ENCODE data around the gene NFKBIL1. TPM values are rescaled to one million over a fixed set of nuclear protein-coding genes. Genes with fewer than 3 reads are reported as not detected.

The NFKBIL1 gene
- total RNA-seq, 1 experiment from 2014 or later = 33.5 TPM

- no peak for TF ChIP-seq CTCF (IDR thresholded peaks at IDR 0.05; ENCODE audit: unreplicated experiment)
- no peaks in the 10 kb centered on the region for H3K9me3 Mint-ChIP-seq (ENCODE audit: low read depth, unreplicated experiment)
- intact Hi-C loops (cut with micrococcal nuclease; ENCODE audit: unreplicated experiment) = no loop called here
- peaks cover 13% of the 10 kb centered on the region for H3K36me3 Mint-ChIP-seq (ENCODE audit: insufficient read depth, unreplicated experiment)
- BruUV-seq (replicated peaks) = no TSS peak
- peak within 1 kb of the TSS; percentile 91 for H3K4me3 Mint-ChIP-seq (ENCODE audit: low read depth, unreplicated experiment)
- CTCF ChIA-PET = interaction anchor here (0.9 to 4.3 kb wide), 5 partner anchors 9 to 35 kb away, joined by 3 to 29 read pairs (median 6); partner anchors contain the start of gene NFKBIL1
- H3K27me3 Mint-ChIP-seq (ENCODE audit: unreplicated experiment) = peaks cover 29% of the 10 kb centered on the region
- DNase-seq = no peak
- peaks cover 26% of the 10 kb centered on the region for H3K4me1 Mint-ChIP-seq (ENCODE audit: low read depth, unreplicated experiment)
- H3K27ac Mint-ChIP-seq (ENCODE audit: unreplicated experiment) = peak within 1 kb of the TSS; percentile 43
These were observed 34.8 kb downstream of the NFKBIL1 start, which contains the start of gene LTB for GRCh38 chr6:31582230-31582643. TSS of gene LTB (minus strand) at chr6:31582424. CDS start at chr6:31582417, 7 bp downstream.

GRCh38 chr6:31585491-31585890, 38.1 kb downstream of the NFKBIL1 start:
- TF ChIP-seq CTCF (IDR thresholded peaks at IDR 0.05; ENCODE audit: unreplicated experiment) = peak; percentile 77
- Mint-ChIP-seq H3K27me3 (ENCODE audit: unreplicated experiment) (peaks cover 53% of the 10 kb centered on the region), H3K36me3 (ENCODE audit: insufficient read depth, unreplicated experiment) (peaks cover 13% of the 10 kb centered on the region), H3K4me1 (ENCODE audit: low read depth, unreplicated experiment) (peaks cover 23% of the 10 kb centered on the region), H3K27ac (ENCODE audit: unreplicated experiment) (no peak overlapping the region), H3K4me3 (ENCODE audit: low read depth, unreplicated experiment) (no peak overlapping the region), H3K9me3 (ENCODE audit: low read depth, unreplicated experiment) (no peaks in the 10 kb centered on the region)
- intact Hi-C loops (cut with micrococcal nuclease; ENCODE audit: unreplicated experiment) = no loop called here
- peak; percentile 55 for DNase-seq
- CTCF ChIA-PET = interaction anchor here (4.3 kb wide), 1 partner anchor 12 kb away, joined by 29 read pairs; no protein-coding TSS in a partner anchor
- no TSS peak for BruUV-seq (replicated peaks)

- no peak for DNase-seq
- peaks cover 10% of the 10 kb centered on the region for H3K36me3 Mint-ChIP-seq (ENCODE audit: insufficient read depth, unreplicated experiment)
- H3K4me1 Mint-ChIP-seq (ENCODE audit: low read depth, unreplicated experiment) = peaks cover 18% of the 10 kb centered on the region
- H3K4me3 Mint-ChIP-seq (ENCODE audit: low read depth, unreplicated experiment) = no peak within 1 kb of the TSS
- H3K9me3 Mint-ChIP-seq (ENCODE audit: low read depth, unreplicated experiment) = no peaks in the 10 kb centered on the region
- H3K27me3 Mint-ChIP-seq (ENCODE audit: unreplicated experiment) = peaks cover 48% of the 10 kb centered on the region
- TF ChIP-seq CTCF (IDR thresholded peaks at IDR 0.05; ENCODE audit: unreplicated experiment) = no peak
- H3K27ac Mint-ChIP-seq (ENCODE audit: unreplicated experiment) = no peak within 1 kb of the TSS
- intact Hi-C loops (cut with micrococcal nuclease; ENCODE audit: unreplicated experiment) = no loop called here
- BruUV-seq (replicated peaks) = no TSS peak
- CTCF ChIA-PET = interaction anchor here (1.2 to 4.3 kb wide), 3 partner anchors 11 to 13 kb away, joined by 3 to 29 read pairs (median 10); no protein-coding TSS in a partner anchor
These were observed 38.6 kb downstream of the NFKBIL1 start, which contains the start of gene LST1 for GRCh38 chr6:31586008-31586407. TSS of gene LST1 (plus strand) at chr6:31586277. CDS start at chr6:31587300, 1,023 bp downstream.

GRCh38 chr6:31586599-31587281, 39.3 kb downstream of the NFKBIL1 start:
- H3K4me3 Mint-ChIP-seq (ENCODE audit: low read depth, unreplicated experiment) = no peak overlapping the region

More at GRCh38 chr6:31586599-31587281, 39.3 kb downstream of the NFKBIL1 start:
- H3K4me1 Mint-ChIP-seq (ENCODE audit: low read depth, unreplicated experiment) = peaks cover 11% of the 10 kb centered on the region
- no peak for DNase-seq
- no peaks in the 10 kb centered on the region for H3K9me3 Mint-ChIP-seq (ENCODE audit: low read depth, unreplicated experiment)
- CTCF ChIA-PET = interaction anchor here (0.5 to 2.1 kb wide), 3 partner anchors 8 to 13 kb away, joined by 3 to 10 read pairs (median 6); no protein-coding TSS in a partner anchor
- BruUV-seq (replicated peaks) = no TSS peak
- peaks cover 40% of the 10 kb centered on the region for H3K27me3 Mint-ChIP-seq (ENCODE audit: unreplicated experiment)
- intact Hi-C loops (cut with micrococcal nuclease; ENCODE audit: unreplicated experiment) = no loop called here
- no peak overlapping the region for H3K27ac Mint-ChIP-seq (ENCODE audit: unreplicated experiment)
- H3K36me3 Mint-ChIP-seq (ENCODE audit: insufficient read depth, unreplicated experiment) = peaks cover 2% of the 10 kb centered on the region
- no peak for TF ChIP-seq CTCF (IDR thresholded peaks at IDR 0.05; ENCODE audit: unreplicated experiment)
